ENCODE results near the gene CANT1.

DNA sequence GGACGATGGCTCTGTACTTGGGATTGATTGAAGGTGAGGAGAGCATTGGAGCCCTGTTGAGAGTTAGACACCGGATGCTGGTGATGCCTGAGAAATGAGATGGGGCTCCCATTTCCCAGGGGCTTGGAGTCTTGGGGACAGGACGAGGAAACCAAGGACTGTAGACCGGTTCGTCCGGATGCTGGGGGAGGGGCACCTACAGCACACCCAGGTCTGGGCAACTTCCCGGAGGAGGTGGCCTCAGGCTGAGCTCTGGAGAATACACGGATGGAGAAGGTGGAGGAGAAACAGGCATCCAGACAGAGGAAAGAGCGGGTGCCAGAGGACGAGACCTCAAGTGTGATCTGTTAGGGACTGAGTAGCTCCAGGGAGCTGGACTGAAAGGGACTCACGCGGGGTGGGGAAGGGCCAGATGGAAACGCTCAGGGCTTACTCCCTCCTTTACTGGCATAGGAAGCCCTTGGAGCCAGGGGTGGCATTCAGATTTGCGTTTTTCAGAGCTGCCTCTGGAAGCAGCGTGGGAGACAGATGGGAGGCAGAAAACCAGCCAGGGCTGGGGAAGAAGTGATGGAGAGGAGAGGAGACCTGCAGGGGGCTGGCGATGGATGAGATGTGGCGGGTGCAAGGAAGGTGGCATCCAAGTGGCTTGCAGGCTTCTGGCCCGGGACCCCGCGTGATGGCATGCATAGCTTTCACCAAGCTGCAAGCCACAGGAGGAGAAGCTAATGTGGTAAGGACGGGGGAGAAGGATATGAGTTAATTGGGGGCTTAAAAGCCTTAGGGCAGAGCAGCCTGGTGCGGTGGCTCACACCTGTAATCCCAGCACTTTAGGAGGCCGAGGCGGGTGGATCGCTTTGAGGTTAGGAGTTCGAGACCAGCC, 22.7 kb upstream of the CANT1 start:
- TF ChIP-seq, protein P1, sequence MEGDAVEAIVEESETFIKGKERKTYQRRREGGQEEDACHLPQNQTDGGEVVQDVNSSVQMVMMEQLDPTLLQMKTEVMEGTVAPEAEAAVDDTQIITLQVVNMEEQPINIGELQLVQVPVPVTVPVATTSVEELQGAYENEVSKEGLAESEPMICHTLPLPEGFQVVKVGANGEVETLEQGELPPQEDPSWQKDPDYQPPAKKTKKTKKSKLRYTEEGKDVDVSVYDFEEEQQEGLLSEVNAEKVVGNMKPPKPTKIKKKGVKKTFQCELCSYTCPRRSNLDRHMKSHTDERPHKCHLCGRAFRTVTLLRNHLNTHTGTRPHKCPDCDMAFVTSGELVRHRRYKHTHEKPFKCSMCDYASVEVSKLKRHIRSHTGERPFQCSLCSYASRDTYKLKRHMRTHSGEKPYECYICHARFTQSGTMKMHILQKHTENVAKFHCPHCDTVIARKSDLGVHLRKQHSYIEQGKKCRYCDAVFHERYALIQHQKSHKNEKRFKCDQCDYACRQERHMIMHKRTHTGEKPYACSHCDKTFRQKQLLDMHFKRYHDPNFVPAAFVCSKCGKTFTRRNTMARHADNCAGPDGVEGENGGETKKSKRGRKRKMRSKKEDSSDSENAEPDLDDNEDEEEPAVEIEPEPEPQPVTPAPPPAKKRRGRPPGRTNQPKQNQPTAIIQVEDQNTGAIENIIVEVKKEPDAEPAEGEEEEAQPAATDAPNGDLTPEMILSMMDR (IDR thresholded peaks at IDR 0.05), result no peak
- no peak for TF ChIP-seq POLR2A (IDR thresholded peaks at IDR 0.05; ENCODE audit: low read depth)
- TF ChIP-seq POLR2AphosphoS5 (IDR thresholded peaks at IDR 0.05), result no peak
- no peak for TF ChIP-seq EP300 (IDR thresholded peaks at IDR 0.05)

Data from esophagus muscularis mucosa (tissue), 4 donors.